ENCODE results near the gene VWDE.
A peak's percentile ranks its signal among the peaks of the same experiment; 100 is the strongest.

The VWDE gene

DNA sequence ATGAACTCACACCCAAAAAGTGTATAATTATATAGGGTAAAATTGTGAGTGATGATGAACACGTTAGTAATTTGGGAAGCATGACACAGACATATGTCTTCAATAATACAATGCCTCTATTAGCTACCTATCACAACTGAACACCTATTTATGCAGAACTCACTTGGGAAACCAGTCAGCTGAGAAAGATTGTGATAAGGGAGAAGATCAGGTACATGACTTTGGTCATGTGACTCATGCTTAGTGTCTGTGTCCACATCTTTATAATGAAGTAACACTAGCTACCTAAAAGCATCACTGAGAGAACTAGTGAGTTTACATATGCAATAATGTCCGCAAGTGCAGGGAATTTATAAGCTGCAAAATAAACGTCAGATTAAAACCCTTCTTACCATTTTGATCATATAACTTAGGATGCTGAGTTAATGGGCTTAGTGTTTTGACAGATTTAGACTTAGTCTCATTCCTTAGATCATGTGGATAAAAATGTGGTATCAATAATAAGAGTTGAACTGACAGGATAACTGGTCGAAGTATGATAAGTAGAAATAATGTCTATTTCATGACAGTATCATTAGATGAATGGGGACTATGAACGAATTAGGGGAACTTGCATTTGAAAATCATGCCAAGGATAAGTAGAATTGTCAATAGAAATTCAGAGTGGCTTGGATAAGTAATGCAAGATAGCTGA, 11.6 kb downstream of the VWDE start:
- Histone ChIP-seq H3K9me3 (ENCODE audit: insufficient read depth, low read depth, low read length) (no peaks in the 10 kb centered on the region), H3K9ac (ENCODE audit: low read length) (no peak overlapping the region), H3K27ac (ENCODE audit: low read depth, low read length) (no peak overlapping the region), H4K12ac (ENCODE audit: low read depth, low read length) (no peak overlapping the region), H2BK12ac (ENCODE audit: low read length) (no peak overlapping the region), H3K4me3 (ENCODE audit: low read depth, low read length) (no peak overlapping the region), H3K4ac (ENCODE audit: low read depth, low read length) (no peak overlapping the region), H2BK120ac (ENCODE audit: insufficient read depth, low read length, poor library complexity) (no peak overlapping the region), H2AK5ac (ENCODE audit: low read length) (no peak overlapping the region), H4K91ac (ENCODE audit: low read depth, low read length) (no peak overlapping the region), H3K79me2 (ENCODE audit: control insufficient read depth, insufficient read depth, low read length, poor library complexity) (no peaks in the 10 kb centered on the region), H4K8ac (ENCODE audit: low read depth, low read length) (no peak overlapping the region), H2AFZ (ENCODE audit: insufficient read depth, low read length, poor library complexity) (no peak overlapping the region), H3K4me1 (ENCODE audit: control insufficient read depth in 1 of 2, insufficient read depth in 2 of 2, low read length in 2 of 2) (no peaks in the 10 kb centered on the region), H2BK5ac (ENCODE audit: low read depth, low read length, poor library complexity) (no peak overlapping the region), H3K18ac (ENCODE audit: low read length) (no peak overlapping the region), H3K36me3 (ENCODE audit: control insufficient read depth in 1 of 2, insufficient read depth in 2 of 2, low read length in 2 of 2) (no peaks in the 10 kb centered on the region), H3K14ac (ENCODE audit: low read length) (no peak overlapping the region), H3K4me2 (ENCODE audit: low read length) (no peak overlapping the region), H3K23ac (ENCODE audit: low read length) (no peak overlapping the region), H3K27me3 (ENCODE audit: insufficient read depth, low read length) (no peaks in the 10 kb centered on the region), H3K79me1 (ENCODE audit: low read length) (no peaks in the 10 kb centered on the region)
- no peak for DNase-seq
- WGBS (ENCODE audit: extremely low coverage, insufficient coverage, insufficient read length): no CpG with 5 or more reads among the region's 5 CpGs

DNA sequence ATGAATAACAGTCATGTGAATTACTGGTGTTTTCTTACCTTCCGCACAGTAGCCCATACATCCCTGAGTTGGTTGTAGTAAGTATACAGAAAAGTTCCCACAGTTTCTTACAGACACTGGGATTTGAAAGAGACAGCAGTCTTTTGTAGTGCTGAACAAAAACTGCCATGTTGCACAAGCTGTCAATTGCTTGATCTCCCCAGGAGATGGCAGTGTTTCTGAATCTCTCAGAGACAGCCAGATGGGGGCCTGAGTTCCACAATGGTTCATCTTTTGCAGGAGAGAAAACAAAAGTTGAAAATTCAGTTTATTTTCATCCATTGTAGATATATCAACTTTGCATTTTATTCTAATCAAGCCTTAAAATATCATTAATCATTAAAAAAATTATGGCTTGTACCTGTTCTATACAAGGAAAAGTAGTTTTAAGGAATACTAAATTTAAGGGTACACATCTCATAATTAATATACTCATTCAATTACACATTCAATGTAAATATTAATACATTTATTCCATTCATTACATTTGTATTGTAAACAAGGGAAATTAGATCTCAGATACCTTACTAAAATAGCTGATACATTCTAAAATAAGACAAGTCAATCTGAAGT, 14.5 kb downstream of the VWDE start:
- Histone ChIP-seq H3K23ac (ENCODE audit: low read length) (no peak overlapping the region), H3K27me3 (ENCODE audit: insufficient read depth, low read length) (no peaks in the 10 kb centered on the region), H3K14ac (ENCODE audit: low read length) (no peak overlapping the region), H4K91ac (ENCODE audit: low read depth, low read length) (no peak overlapping the region), H4K8ac (ENCODE audit: low read depth, low read length) (no peak overlapping the region), H2AFZ (ENCODE audit: insufficient read depth, low read length, poor library complexity) (no peak overlapping the region), H3K79me1 (ENCODE audit: low read length) (no peaks in the 10 kb centered on the region), H2BK12ac (ENCODE audit: low read length) (no peak overlapping the region), H3K4me1 (ENCODE audit: control insufficient read depth in 1 of 2, insufficient read depth in 2 of 2, low read length in 2 of 2) (no peaks in the 10 kb centered on the region), H3K4ac (ENCODE audit: low read depth, low read length) (no peak overlapping the region), H2BK5ac (ENCODE audit: low read depth, low read length, poor library complexity) (no peak overlapping the region), H4K12ac (ENCODE audit: low read depth, low read length) (no peak overlapping the region), H3K27ac (ENCODE audit: low read depth, low read length) (no peak overlapping the region), H2AK5ac (ENCODE audit: low read length) (no peak overlapping the region), H3K4me2 (ENCODE audit: low read length) (no peak overlapping the region), H3K4me3 (ENCODE audit: low read depth, low read length) (no peak overlapping the region), H3K18ac (ENCODE audit: low read length) (no peak overlapping the region), H3K36me3 (ENCODE audit: control insufficient read depth in 1 of 2, insufficient read depth in 2 of 2, low read length in 2 of 2) (no peaks in the 10 kb centered on the region), H2BK120ac (ENCODE audit: insufficient read depth, low read length, poor library complexity) (no peak overlapping the region), H3K9ac (ENCODE audit: low read length) (no peak overlapping the region), H3K9me3 (ENCODE audit: insufficient read depth, low read depth, low read length) (no peaks in the 10 kb centered on the region), H3K79me2 (ENCODE audit: control insufficient read depth, insufficient read depth, low read length, poor library complexity) (no peaks in the 10 kb centered on the region)
- WGBS (ENCODE audit: extremely low coverage, insufficient coverage, insufficient read length): no CpG with 5 or more reads among the region's 1 CpG
- peak; percentile 34 to 78 for DNase-seq

GRCh38 chr7:12386313-12386740, 17.3 kb downstream of the VWDE start:
- H4K8ac ChIP-seq (ENCODE audit: low read depth, low read length): no peak overlapping the region
- H2AFZ ChIP-seq (ENCODE audit: insufficient read depth, low read length, poor library complexity): no peak overlapping the region
- H3K9ac ChIP-seq (ENCODE audit: low read length): no peak overlapping the region
- WGBS (ENCODE audit: extremely low coverage, insufficient coverage, insufficient read length): no CpG with 5 or more reads among the region's 5 CpGs
- no peaks in the 10 kb centered on the region for H3K27me3 ChIP-seq (ENCODE audit: insufficient read depth, low read length)
- H2BK120ac ChIP-seq (ENCODE audit: insufficient read depth, low read length, poor library complexity): no peak overlapping the region
- no peak overlapping the region for H3K23ac ChIP-seq (ENCODE audit: low read length)
- no peak overlapping the region for H3K27ac ChIP-seq (ENCODE audit: low read depth, low read length)
- no peaks in the 10 kb centered on the region for H3K79me1 ChIP-seq (ENCODE audit: low read length)
- H3K18ac ChIP-seq (ENCODE audit: low read length): no peak overlapping the region
- H4K91ac ChIP-seq (ENCODE audit: low read depth, low read length): no peak overlapping the region
- no peak overlapping the region for H2AK5ac ChIP-seq (ENCODE audit: low read length)
- H2BK5ac ChIP-seq (ENCODE audit: low read depth, low read length, poor library complexity): no peak overlapping the region
- no peaks in the 10 kb centered on the region for H3K4me1 ChIP-seq (ENCODE audit: control insufficient read depth in 1 of 2, insufficient read depth in 2 of 2, low read length in 2 of 2)
- H3K9me3 ChIP-seq (ENCODE audit: insufficient read depth, low read depth, low read length): no peaks in the 10 kb centered on the region
- no peak overlapping the region for H3K14ac ChIP-seq (ENCODE audit: low read length)
- no peak for DNase-seq
- no peaks in the 10 kb centered on the region for H3K36me3 ChIP-seq (ENCODE audit: control insufficient read depth in 1 of 2, insufficient read depth in 2 of 2, low read length in 2 of 2)
- no peak overlapping the region for H3K4ac ChIP-seq (ENCODE audit: low read depth, low read length)
- H3K79me2 ChIP-seq (ENCODE audit: control insufficient read depth, insufficient read depth, low read length, poor library complexity): no peaks in the 10 kb centered on the region
- no peak overlapping the region for H2BK12ac ChIP-seq (ENCODE audit: low read length)
- no peak overlapping the region for H3K4me2 ChIP-seq (ENCODE audit: low read length)
- H3K4me3 ChIP-seq (ENCODE audit: low read depth, low read length): no peak overlapping the region
- no peak overlapping the region for H4K12ac ChIP-seq (ENCODE audit: low read depth, low read length)

GRCh38 chr7:12385364-12385786, 18.3 kb downstream of the VWDE start:
- Histone ChIP-seq H2BK12ac (ENCODE audit: low read length) (no peak overlapping the region), H3K79me2 (ENCODE audit: control insufficient read depth, insufficient read depth, low read length, poor library complexity) (no peaks in the 10 kb centered on the region), H3K9me3 (ENCODE audit: insufficient read depth, low read depth, low read length) (no peaks in the 10 kb centered on the region), H4K12ac (ENCODE audit: low read depth, low read length) (no peak overlapping the region), H3K9ac (ENCODE audit: low read length) (no peak overlapping the region), H3K23ac (ENCODE audit: low read length) (no peak overlapping the region), H3K27ac (ENCODE audit: low read depth, low read length) (no peak overlapping the region), H3K18ac (ENCODE audit: low read length) (no peak overlapping the region), H3K14ac (ENCODE audit: low read length) (no peak overlapping the region), H3K4me2 (ENCODE audit: low read length) (no peak overlapping the region), H2BK120ac (ENCODE audit: insufficient read depth, low read length, poor library complexity) (no peak overlapping the region), H2AFZ (ENCODE audit: insufficient read depth, low read length, poor library complexity) (no peak overlapping the region), H3K4me1 (ENCODE audit: control insufficient read depth in 1 of 2, insufficient read depth in 2 of 2, low read length in 2 of 2) (no peaks in the 10 kb centered on the region), H3K79me1 (ENCODE audit: low read length) (no peaks in the 10 kb centered on the region), H4K91ac (ENCODE audit: low read depth, low read length) (no peak overlapping the region), H3K27me3 (ENCODE audit: insufficient read depth, low read length) (no peaks in the 10 kb centered on the region), H3K4ac (ENCODE audit: low read depth, low read length) (no peak overlapping the region), H3K36me3 (ENCODE audit: control insufficient read depth in 1 of 2, insufficient read depth in 2 of 2, low read length in 2 of 2) (no peaks in the 10 kb centered on the region), H2BK5ac (ENCODE audit: low read depth, low read length, poor library complexity) (no peak overlapping the region), H3K4me3 (ENCODE audit: low read depth, low read length) (no peak overlapping the region), H4K8ac (ENCODE audit: low read depth, low read length) (no peak overlapping the region), H2AK5ac (ENCODE audit: low read length) (no peak overlapping the region)
- DNase-seq: no peak
- no CpG with 5 or more reads among the region's 2 CpGs for WGBS (ENCODE audit: extremely low coverage, insufficient coverage, insufficient read length)
